Activated CD4-positive, CD25-positive, alpha-beta regulatory T cell (primary cell): ENCODE measurements around the gene NACC2.

ENCODE experiments used
- DNase-seq, 4 experiments: peaks; one replicate each; lab custom pipeline; 2025; lab: John Stamatoyannopoulos, UW

The NACC2 gene

DNA sequence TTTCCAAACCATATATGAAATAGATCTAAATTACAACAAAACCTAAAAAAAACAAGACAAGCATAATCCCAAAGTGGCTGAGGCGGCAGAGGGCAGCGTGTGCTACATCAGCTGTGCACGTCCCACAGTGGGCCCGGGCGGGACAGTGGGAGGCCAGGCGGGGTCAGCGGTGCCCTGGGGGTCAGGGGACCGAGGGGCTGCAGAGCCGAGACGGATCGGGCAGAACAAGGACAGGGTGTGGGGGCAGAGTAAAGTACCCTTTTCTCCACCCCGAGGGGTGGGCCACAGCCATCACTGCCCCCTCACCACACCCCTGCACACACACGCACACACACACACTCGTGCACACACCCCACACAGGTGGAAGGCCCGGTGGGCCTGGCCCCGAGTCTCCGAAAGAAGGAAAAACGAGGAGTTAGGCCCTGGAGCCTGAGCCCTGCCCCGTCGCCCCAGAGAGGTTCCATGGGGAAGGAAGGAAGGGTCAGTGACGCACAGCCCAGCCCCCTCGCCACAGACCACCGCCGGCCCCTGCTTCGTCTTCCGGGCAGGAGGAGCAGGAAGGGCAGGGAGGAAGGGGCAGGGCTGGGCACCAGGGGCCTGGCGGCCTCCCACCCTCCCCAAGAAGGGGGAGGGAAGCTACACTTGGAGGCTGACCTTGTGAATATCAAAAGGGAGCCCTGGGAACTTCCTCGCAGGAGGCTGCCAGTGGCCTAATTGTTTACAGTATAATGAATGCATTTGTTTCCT lies 84.3 kb downstream of the NACC2 start:
- no peak for DNase-seq

DNA sequence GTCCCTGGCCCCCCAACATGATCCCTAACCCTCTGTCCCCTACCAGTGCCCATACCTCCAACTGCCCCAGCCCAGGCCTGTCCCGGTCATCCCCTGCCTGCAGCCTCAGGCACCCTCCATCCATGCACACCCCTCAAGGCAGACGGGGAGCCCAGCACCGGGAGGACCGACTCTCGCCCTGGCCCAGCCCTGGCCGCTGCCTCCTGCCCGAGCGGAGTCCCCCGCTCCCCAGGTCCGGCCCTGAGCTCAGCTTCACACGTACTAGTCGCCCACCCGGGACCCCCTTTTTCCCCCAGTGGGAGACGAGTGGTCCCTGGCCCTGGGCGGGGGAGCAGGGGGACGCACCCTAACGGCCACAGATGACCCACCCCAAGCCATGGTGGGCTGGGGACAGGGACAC lies 84.9 kb downstream of the NACC2 start:
- no peak for DNase-seq

DNA sequence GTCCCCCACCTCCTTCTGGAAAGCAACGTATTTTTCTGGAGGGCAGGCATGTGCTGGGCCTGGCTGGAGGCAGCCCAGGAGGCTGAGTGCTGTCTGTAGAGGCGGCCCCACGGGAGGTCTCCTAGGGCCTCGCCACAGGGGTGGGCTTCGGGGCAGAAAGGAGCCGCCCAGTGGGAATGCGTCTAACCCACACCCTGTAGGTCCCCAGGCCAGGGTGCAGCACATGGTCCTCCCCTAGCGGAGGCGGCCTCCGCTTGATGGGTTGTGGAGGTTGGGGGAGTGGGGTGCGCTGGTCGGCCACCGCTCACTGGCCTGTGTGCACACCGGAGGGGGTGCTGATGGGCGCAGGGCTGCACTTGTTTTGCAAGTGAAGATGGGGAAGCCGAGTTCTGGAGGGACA lies 85.6 kb downstream of the NACC2 start:
- DNase-seq: no peak

DNA sequence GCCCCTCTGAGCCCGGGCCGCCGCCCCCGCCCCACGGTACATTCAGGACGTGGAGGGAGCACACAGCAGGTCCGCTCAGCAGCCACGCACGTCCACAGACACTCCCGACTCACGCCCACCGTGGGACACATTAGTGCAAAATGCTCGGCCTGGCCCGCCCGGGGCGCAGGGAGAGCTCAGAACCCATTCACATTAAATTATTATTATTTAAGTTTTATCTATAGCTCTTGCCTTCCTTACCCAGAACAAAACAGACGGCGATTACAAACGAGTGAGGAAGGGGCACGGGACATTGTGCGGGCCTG lies 86.4 kb downstream of the NACC2 start:
- DNase-seq: no peak

DNA sequence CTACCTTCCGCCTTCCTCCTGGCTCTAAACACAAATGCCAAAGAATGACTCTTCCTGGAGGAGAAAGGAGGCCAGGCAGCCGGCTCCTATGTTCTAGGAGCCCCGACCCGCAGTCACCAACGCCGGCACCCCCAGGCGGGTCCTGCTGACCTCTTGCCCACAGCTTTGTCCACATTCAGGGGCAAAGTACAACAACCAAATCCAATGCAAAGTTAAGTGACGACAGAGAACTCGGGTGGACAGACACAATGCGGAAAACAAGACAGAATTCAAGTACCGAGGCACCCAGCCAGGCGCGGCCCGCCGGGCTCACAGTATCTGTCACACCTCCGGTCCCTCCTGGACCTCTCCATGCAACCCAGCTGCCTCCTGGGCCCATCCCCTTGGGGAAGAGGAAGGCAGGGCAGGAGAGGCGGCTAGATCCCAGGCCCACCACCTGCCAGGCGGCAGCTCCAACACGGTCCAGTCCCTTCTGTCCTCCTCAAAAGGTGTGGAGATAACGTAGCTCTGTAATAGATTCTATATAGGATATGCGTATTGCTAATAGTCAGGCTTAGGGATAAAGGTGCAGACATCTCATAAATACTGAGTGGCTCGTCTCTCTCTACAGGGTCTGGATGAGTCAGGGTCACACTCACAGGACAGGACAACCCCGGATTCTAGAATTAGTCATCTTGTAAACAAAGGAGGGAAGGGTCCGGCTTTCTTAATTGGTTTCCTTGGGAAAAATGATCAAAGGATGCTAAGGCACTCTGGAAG lies 87.0 kb downstream of the NACC2 start:
- no peak for DNase-seq

DNA sequence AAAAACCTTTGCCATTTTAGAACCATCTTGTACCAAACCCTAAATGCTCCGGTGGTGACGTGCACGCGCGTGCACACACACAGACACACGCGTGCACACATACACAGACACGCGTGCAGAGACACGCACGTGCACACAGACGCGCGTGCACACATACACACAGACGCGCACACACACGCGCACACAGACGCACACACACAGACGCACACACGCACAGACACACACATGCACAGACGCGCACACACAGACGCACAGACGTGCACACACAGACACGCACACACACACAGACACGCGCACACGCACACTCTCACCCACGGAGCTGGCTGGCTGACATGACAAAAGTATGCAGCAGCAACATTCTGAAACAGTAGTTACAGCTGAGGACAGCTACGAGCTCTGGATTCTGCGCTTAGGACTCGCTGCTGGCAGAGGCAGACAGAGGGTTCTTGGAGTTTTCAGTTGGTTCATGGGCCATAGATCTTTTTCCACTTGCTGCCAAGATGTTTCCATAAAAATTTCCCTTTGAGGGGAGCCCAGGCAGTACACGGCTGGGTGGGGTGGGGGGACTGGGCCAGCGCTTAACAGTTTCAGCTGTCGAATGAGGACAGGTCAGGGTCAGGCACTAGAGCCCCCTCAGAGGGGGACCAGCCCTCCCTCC lies 87.7 kb downstream of the NACC2 start:
- DNase-seq: no peak

DNA sequence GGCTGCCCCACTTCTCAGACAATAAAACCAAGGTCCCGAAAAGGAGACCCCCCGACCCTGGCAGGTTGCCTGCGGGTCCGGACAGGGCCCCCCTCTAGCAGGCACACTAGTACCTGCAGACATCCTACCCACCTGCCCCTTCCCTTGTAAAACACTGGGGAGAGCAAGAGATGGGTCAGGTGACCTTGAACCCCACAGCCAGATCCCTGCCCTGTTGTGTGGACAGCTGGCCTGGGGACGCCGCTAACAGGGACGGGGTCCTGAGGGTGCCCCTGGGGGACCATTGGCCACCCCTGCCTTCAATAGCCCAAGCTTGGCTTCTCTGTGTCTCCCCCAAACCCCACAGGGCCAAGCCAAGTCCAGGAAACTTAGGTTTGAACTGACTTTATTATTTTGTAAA lies 88.9 kb downstream of the NACC2 start:
- DNase-seq: no peak

DNA sequence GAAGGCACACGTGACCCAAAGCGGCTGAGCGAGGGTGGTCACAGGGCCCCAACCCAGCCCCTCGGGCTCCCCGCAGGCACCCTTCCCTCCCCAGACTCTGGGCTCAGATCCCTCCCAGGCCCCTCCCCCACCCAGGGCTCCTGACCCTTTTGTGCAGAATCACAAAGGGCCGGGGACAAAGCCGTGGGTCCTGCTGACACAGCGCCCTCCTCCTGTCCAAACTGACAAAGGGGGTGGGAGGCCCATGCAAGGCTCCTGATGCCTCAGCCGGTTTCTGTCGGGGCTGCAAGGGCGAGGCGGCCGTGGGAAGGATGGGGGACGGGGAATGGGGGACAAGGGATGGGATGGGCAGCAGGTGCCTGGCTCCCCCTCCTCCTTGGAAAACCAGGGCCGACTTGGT lies 90.4 kb downstream of the NACC2 start:
- no peak for DNase-seq

DNA sequence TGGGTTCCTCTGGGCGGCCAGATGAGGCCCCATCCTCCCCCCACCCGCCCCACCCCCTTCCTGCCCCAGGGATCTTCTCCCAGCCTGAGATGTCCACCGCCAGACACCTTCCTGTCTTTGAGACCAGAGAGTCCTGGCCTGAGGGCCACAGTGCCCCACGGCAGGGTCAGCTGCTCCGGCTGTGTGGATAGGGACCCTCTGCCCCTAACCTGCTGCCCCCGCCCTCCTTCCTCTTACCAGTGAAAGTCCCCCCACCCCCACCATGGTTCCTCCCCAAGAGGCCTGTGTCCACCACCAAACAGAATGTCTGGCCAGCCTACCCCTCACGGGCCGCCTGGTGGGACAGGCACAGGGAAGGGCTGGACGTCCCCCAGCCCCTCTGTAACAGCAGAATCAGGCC lies 90.9 kb downstream of the NACC2 start:
- DNase-seq: no peak

DNA sequence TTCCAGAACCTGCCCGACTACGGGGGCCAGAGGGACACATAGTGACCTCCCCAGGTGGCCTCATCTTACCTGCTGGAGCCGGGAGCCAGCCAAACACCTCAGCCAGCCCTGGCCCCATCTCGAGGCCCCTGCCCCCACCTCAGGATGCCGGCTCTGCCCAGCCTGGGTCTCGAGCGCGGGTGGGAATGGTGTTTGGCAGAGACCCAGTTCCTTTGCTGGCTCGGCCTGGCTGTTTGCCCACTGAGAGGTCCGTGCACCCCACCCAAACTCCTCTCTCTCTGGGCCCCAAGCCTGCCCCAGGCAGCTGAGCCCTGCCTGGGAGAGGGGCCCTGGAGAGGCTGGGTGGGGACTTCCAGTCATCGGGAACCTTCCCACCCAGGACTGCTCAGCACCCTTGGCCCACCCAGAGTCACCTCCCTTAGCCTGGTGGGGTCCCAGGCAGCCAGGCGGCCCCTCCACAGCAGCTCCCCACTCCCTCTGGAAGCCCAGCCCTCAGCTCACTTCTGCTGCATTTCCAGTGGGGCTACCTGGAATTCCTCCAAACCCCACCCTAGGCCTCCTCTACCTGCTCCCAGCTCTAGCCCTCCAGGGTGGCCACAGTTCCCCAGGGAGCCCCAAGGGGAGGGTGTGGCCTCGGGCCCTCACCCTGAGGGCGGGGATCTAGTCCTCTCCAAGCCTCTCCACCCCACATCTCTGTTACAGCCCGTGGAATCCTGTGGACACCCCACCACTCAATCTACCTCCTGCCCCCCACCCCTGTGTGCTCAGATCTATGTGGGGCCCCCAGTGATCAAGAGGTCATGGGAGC lies 91.5 kb downstream of the NACC2 start:
- DNase-seq: no peak

DNA sequence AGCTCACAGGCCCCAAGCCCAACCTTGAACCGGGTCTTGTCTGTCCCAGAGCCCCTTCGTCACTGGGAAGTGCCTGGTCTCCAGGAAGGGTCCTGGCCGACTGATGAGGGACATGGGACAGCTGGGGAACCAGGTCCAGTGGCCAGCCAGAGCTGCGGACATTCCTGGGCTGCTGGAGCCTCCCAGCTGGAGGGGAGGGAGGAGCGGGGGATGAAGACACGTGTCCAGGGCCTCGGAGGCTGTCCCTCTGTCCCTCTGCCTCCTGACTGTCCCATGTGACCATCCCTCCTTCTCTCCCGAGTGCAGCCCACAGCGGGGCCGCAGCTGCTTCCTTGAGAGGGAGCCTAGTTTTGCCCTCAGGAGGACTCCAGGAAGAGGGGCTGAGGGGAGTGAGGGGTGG lies 92.2 kb downstream of the NACC2 start:
- no peak for DNase-seq

DNA sequence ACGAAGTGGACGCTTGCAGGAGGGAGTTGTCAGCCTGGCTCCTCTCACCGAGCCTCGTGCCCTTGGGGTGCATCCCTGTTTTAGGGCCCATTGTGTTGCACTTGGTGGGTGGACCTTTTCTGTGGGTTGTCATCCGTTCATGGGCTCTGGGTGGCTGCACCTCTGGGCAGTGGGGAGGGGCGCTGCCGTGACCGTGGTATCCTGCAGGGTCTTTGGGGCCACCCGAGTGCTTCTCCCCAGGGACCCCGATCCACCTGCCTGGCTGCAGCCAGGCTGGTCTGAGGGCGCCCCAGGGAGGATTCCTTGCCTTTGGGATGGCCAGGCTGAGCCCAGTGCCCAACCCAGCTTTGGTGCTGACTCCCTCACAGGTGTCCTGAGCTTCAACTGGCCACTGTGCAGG lies 92.9 kb downstream of the NACC2 start:
- DNase-seq: no peak

DNA sequence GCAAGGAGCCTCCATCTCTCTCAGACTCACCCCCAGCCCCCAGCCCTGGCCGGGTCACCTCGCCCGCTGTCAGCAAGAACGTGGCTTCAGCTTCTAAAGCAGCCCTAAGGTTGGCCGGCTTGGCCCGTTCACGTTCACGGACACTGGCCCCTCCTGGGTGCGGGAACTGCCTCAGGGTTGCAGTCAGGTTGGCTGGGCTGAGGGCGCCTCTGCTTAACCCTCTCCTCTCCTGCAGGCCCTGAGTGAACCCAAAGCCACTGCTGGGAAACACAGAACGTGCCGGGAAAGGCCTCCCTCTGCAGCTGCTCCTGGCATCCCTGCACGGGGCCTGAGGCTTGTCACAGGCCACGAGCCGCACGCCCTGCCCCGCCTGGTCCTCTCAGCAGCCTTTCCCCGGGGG lies 93.9 kb downstream of the NACC2 start:
- DNase-seq: no peak

DNA sequence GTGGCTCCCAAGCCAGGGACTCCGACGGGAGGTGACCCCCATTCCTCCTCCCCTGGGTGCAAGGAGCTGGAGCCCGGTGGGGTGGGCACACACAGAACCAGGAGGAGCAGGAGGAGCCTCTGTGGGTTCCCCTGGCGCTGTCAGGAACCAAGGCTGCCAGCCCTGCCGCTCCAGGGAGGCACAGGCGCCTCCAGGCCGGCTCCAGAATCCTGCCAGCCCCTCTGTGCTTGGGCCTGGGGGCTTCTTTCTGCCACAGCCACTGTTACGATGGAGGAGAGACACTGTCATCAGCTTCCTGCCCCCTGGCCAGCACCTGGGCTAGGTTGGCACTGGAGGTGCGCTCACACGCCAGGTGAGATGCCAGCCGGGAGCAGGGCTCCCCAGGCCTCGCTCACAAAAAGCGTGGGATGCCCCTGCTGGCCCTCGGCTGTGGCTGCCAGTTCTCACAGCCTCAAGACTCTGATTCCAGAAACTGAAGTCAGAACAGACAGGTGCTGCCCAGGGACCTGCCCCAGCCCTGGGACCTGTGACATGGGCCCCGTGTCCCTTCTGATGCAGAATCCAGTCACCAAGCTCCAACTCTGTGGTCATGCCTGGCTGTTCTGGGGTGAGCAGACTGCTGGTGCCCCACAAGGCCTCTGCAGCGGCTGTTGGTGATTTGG lies 96.5 kb downstream of the NACC2 start:
- no peak for DNase-seq

DNA sequence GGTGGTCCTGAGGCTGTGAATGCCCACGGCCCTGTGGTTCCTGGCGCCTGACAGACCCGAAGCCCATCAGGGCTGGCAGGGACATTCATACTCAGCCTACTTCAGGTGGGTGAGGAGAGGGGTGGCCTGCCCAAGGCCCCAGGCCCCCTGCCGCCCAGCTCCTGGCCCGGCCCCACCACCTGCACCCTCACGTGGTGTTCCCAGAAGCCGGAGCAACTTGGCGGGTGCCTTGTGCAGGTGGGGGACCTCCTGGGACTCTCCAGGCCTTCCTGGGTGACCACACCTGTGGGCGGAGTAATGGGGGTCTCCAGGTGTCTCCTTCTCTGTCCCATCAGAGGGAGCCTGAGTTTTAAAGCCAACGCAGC lies 97.1 kb downstream of the NACC2 start:
- no peak for DNase-seq

DNA sequence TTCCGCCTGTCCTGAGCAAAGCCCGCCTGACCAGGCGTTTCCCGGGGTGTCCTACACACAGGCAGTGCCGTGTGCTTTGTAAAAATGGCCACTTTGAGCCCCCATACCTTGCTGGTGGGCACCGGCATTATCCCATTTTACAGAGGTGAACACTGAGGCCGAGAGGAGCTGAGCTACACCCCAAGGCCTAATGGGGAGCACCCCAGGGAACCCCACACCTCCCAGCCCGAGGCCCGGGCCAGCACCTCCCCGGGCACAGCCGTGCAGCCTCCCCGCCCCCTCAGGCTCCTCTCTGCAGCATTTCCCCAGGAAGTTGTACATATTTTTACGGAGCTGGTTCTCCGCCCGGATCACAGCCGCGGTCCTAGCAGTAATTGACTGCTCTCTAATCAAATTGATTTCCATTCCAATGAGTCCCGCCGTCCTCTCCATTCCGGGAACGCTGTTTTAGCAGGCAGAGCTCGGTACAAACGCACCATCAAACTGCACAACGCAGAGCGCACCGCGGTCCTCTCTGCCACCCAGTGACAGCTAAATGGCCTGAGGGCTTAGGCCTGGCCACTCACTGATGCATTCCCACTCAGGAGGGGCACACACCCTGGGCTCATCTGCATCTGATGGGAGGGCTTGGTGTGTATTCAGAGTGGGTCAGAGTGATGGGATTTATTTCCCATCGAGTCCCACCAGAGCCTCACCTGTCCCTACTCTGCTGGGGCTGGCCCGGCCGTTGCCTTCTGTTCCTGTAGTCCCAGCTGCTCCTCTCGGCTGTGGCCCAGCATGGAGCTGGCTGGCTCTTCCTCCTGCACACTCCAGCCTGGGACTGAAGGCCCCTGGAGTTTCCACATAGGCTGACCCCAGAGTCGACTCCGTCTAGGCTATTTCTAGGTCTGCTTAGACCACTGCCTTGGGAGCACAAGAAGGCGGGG lies 97.7 kb downstream of the NACC2 start:
- DNase-seq: no peak

DNA sequence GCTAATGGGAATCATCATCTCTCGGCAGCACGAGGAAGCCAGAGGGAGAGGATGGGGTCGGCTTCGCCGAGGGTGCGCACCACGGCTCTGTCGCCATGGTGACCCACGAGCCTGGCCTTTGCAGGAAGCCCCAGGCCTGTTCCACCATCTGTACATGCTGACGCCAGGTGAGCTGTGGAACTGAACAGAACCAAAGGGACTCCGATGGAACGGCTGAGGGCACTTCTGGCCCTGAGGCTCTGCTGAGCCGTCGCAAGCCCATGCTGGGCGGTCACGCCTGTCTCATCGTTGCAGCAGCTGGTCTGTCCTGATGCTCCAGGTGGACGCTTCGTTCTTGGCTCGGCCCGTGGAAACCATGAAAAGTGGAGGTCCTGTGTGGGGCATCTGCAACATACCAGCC lies 99.3 kb downstream of the NACC2 start:
- DNase-seq: no peak

DNA sequence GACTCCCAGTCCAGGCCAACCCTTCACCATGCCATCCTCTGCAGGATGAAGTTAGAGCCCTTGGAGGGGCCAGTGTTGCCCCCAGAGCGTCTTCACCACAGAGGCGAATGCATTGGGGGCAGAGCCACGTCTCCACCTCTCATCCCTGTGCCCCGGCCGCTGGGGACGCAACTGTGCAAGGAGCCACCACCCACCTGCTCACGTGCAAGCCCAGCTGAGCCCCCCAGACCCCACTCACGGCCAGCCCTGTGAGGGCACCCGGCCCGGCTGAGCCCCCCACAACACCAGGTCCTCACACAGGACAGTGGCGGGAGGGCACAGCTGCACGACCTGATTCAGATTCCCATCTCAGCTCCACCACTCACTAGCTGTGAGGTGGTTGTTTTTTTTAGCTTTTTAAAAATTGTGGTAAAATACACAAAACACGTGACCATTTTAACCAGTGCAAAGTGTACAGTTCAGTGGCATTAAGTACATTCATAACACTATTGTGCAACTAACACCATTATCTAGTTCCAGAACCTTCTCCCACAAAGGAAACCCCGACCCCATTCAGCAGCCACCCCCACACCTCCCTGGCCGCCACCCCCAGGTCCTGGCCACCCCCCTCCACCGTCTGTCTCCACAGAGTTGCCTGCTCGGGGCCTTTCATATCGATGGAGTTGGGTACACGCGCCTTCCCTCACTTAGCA lies 100.4 kb downstream of the NACC2 start:
- DNase-seq: no peak

DNA sequence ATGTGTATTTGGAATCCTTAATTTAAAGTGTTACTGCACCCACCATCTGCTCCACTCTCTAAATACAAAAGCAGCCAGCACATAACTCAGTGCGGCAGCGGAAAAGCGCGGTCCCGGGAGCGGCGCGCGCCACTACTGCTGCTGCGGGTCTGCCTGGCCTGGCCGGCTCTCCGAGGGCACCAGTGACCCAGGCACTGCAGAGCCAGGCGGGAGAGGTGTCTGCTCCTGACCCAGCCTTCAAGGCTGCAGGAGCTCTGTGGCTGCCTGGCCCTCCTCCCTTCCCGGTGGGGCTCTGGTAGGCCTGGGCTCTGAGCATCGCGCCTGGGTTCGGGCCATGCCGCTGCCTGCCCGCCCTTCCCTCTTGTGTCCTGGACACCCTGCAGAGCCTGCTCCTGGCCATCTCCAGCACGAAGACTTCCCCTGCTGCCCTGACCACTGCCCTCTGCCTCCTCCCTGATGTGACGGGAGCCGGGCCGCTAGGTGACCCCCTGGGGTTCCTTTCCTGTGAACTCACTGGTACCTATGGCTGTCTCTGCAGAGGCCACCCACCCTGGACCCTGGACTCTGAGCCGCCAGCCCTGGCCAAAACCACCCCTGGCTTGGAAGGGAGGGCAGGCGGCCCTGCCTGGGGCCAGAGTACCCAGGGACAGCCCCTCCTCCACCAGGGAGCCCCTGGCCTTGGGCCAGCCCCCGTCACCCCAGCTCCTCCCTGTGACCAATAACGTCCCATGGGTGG lies 101.2 kb downstream of the NACC2 start:
- DNase-seq: no peak

DNA sequence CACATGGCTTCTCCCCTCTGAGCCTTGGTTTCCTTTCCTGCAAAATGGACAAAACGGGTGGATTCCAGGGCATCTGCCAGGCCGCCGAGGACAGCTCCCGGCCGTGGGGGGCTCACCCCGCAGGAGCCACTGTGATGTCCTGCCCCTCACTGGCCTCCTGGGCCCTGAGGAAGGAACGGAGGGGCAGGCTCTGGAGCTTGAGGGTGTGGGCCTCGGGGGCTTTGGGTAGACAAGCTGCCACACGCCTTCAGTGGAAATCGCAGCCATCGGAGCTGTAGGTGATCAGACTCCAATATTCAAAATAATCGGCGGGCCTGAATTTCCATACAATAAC lies 101.7 kb downstream of the NACC2 start:
- no peak for DNase-seq
